WERI-Rb-1 (cell line): ENCODE data around the gene RAB11FIP5.

Experiments used
- DNase-seq: peaks from one replicate; pipeline ENCODE4 v3.0.0-alpha.2; 2020
- H3K27ac ChIP-seq: fragments of 250-450 bp; sonication (Bioruptor Pico); 2 replicates; pipeline ENCODE4 v1.5.1; 2020; ENCODE audit warnings: mild to moderate bottlenecking, moderate library complexity
- H3K27me3 ChIP-seq: fragments of 250-450 bp; sonication (Bioruptor Pico); 2 replicates; pipeline ENCODE4 v1.5.1; 2021; ENCODE audit warnings: mild to moderate bottlenecking, low read depth, moderate library complexity; ENCODE audit not compliant: insufficient read depth, severe bottlenecking
- H3K36me3 ChIP-seq: fragments of 250-450 bp; sonication (Bioruptor Pico); 2 replicates; pipeline ENCODE4 v1.5.1; 2020; ENCODE audit warnings: mild to moderate bottlenecking, moderate library complexity
- H3K4me3 ChIP-seq: 2 replicates; pipeline ENCODE4 v1.5.1; 2011; ENCODE audit warnings: low read depth, mild to moderate bottlenecking, control low read depth, low read length
- H3K9me3 ChIP-seq: fragments of 250-450 bp; sonication (Bioruptor Pico); 2 replicates; pipeline ENCODE4 v1.5.1; 2021; ENCODE audit warnings: mild to moderate bottlenecking, moderate library complexity; ENCODE audit not compliant: severe bottlenecking
- TF ChIP-seq, protein P1 (sequence below): IDR thresholded peaks from 2 replicates; pipeline ENCODE4 v1.5.1; 2011; ENCODE audit warnings: low read depth, mild to moderate bottlenecking, control low read depth, inconsistent platforms, low read length

Gene RAB11FIP5

DNA sequence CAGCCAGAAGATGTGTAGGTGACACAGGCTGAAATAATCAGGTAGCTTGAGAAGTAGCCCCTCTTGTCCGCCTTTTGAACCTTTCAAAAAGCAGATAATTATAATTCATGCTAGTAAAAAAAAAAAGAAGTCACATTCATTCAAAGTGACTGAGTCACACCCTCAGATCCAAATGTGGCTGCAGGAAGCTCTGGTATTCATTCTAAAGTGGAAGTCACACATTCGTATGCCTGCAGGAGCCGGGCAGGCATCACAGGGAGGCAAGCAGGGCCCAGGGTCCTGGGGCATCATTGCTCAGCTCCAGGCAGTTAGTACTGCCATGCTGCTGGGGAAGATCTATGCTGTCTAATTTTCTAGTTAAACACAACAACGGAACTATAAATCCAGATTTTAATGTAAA, 21.7 kb upstream of the RAB11FIP5 start:
- no peak overlapping the region for H3K4me3 ChIP-seq
- TF ChIP-seq, protein P1, sequence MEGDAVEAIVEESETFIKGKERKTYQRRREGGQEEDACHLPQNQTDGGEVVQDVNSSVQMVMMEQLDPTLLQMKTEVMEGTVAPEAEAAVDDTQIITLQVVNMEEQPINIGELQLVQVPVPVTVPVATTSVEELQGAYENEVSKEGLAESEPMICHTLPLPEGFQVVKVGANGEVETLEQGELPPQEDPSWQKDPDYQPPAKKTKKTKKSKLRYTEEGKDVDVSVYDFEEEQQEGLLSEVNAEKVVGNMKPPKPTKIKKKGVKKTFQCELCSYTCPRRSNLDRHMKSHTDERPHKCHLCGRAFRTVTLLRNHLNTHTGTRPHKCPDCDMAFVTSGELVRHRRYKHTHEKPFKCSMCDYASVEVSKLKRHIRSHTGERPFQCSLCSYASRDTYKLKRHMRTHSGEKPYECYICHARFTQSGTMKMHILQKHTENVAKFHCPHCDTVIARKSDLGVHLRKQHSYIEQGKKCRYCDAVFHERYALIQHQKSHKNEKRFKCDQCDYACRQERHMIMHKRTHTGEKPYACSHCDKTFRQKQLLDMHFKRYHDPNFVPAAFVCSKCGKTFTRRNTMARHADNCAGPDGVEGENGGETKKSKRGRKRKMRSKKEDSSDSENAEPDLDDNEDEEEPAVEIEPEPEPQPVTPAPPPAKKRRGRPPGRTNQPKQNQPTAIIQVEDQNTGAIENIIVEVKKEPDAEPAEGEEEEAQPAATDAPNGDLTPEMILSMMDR = no peak
- H3K9me3 ChIP-seq = no peaks in the 10 kb centered on the region
- no peaks in the 10 kb centered on the region for H3K36me3 ChIP-seq
- no peaks in the 10 kb centered on the region for H3K27me3 ChIP-seq
- no peak overlapping the region for H3K27ac ChIP-seq
- DNase-seq = no peak

DNA sequence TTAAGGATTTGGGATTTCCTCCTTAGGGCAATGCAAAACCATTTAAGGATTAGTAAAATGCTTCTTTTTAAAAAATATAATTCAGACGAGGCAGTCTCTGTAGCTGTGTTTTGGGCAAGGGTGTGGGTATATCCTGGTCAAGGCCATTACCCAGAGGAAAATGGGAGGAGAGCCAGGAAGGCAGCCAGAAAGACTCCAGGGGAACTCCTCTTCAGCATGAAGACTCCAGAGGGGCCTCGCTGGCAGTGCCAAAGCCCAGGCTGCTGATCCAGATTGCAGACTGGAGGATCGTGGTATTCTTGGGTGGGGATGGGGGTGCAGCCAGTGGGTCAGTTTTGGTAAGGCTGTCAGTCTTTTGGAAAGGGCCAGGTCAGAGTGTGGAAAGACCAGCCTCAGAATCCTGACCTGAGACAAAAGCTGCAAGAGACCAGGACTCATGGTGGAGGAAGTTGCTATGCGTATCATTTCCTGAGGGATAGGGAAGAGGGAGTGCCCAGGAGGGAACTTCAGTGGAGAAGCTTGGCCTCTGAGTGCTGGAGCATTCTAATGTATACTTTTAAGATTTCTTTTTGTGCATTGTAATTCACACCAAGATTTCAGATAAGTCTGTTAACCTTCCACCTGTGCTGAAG, 20.9 kb upstream of the RAB11FIP5 start:
- H3K4me3 ChIP-seq = no peak overlapping the region
- H3K27me3 ChIP-seq = no peaks in the 10 kb centered on the region
- TF ChIP-seq, protein P1 = no peak
- H3K27ac ChIP-seq = no peak overlapping the region
- no peaks in the 10 kb centered on the region for H3K9me3 ChIP-seq
- H3K36me3 ChIP-seq = no peaks in the 10 kb centered on the region
- no peak for DNase-seq

DNA sequence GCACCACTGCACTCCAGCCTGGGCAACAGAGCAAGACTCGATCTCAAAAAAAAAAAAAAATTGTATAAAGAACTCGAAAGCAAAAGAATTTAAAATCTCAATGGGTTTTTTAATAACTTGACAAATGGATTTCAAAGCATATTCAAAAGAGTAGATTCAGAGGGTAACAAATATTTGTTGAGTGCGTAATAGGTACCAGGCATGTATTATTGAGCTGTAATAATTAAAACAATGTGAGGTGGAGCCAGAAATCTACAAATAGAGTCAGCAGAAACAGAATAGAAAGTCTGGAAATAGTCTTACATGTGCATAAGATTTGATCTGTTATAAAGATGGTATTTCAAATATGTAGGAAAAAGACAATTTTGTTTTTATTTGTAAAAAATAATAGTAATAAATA, 19.1 kb upstream of the RAB11FIP5 start:
- no peak overlapping the region for H3K27ac ChIP-seq
- TF ChIP-seq, protein P1 = no peak
- H3K4me3 ChIP-seq = no peak overlapping the region
- H3K27me3 ChIP-seq = no peaks in the 10 kb centered on the region
- no peaks in the 10 kb centered on the region for H3K36me3 ChIP-seq
- no peak for DNase-seq
- H3K9me3 ChIP-seq = no peaks in the 10 kb centered on the region

DNA sequence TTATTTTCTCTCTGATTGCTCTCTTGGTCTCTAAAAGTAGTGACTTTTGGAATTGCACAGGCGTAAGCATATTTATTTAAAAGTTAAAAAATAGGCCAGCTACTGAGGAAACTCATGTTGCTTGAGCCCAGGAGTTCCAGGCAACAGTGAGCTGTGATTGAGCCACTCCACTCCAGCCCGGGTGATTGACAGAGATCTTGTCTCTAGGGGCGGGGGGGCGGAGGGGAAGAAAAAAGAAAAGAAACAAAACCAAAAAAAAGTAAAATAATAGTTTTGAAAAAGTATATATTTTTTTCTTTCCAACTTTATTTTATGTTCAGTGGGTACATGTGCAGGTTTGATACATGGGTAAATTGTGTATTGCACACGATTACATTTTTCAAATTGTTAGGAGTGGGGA, 18.0 kb upstream of the RAB11FIP5 start:
- TF ChIP-seq, protein P1 = no peak
- Histone ChIP-seq H3K27ac (no peak overlapping the region), H3K9me3 (no peaks in the 10 kb centered on the region), H3K4me3 (no peak overlapping the region), H3K36me3 (no peaks in the 10 kb centered on the region), H3K27me3 (no peaks in the 10 kb centered on the region)
- no peak for DNase-seq

DNA sequence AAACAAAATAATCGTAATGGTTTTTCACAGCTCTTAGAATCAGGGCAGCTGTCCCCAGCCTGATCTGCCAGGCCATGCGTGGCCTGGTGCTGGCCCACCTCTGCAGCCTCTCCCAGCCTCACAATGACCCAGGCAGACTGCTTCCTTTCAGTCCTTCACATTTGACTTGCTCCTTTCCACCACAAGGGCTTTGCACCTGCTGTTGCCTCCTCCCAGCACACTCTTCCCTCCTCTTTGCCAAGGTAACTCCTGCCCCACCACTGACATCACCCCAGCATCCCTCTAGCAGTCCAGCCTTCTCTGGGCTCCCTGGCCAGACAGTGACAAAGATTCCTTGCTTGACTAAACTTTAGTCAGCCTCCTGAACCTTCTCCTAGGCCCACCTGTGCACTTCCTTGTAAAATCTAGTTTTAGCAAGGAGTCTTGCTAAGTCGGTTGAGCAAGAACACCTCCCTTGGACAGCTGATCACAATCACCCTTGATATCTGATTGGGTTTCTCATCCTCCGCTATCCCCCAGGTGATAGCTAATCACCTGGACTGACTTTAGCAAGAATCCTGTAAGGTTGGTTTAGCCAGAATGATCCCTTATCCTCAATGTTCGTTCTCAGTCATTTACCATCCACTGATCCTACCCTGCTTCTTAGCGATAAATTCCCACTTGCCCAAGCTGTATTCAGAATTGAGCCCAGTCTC, 16.2 kb upstream of the RAB11FIP5 start:
- Histone ChIP-seq H3K9me3 (no peaks in the 10 kb centered on the region), H3K36me3 (no peaks in the 10 kb centered on the region), H3K4me3 (no peak overlapping the region), H3K27me3 (no peaks in the 10 kb centered on the region), H3K27ac (no peak overlapping the region)
- TF ChIP-seq, protein P1 = no peak
- no peak for DNase-seq
